AG09309 (cell line): ENCODE data around the gene NDST4.

ENCODE experiments used
- DNase-seq: peaks from one replicate; pipeline ENCODE4 v3.0.0-alpha.2; 2010; ENCODE audit warnings: low read depth
- H3K4me3 ChIP-seq: 2 replicates; pipeline ENCODE4 v1.5.1; 2011; ENCODE audit warnings: mild to moderate bottlenecking, low read depth, low read length, moderate library complexity; ENCODE audit not compliant: control insufficient read depth
- CTCF ChIP-seq: IDR thresholded peaks from 2 replicates; pipeline ENCODE4 v1.5.1; 2011; ENCODE audit warnings: mild to moderate bottlenecking, low read depth, low read length, inconsistent platforms; ENCODE audit not compliant: insufficient read depth, control insufficient read depth; ENCODE audit errors: missing control alignments

The NDST4 gene

GRCh38 chr4:115113506-115114106 is at the start of gene NDST4:
NDST4 (minus strand) TSS chr4:115113620; CDS start chr4:115077036, 36,584 bp downstream.
- no peak for TF ChIP-seq CTCF
- DNase-seq = no peak
- H3K4me3 ChIP-seq = no peak within 1 kb of the TSS

GRCh38 chr4:115159141-115159540 is 45.7 kb upstream of the NDST4 start:
- DNase-seq = no peak
- H3K4me3 ChIP-seq = no peak overlapping the region

GRCh38 chr4:115158296-115158695 is 44.9 kb upstream of the NDST4 start:
- H3K4me3 ChIP-seq = no peak overlapping the region
- no peak for TF ChIP-seq CTCF
- no peak for DNase-seq

More at GRCh38 chr4:115159141-115159540, 45.7 kb upstream of the NDST4 start:
- TF ChIP-seq CTCF = no peak

GRCh38 chr4:115154826-115155225 is 41.4 kb upstream of the NDST4 start:
- DNase-seq = peak; percentile 3
- TF ChIP-seq CTCF = peak; percentile 58
- H3K4me3 ChIP-seq = no peak overlapping the region

GRCh38 chr4:115152965-115153364 is 39.5 kb upstream of the NDST4 start:
- H3K4me3 ChIP-seq = no peak overlapping the region
- no peak for DNase-seq
- TF ChIP-seq CTCF = no peak

- TF ChIP-seq CTCF = no peak
- no peak for DNase-seq
- no peak overlapping the region for H3K4me3 ChIP-seq
Measured at GRCh38 chr4:115152081-115152480, 38.7 kb upstream of the NDST4 start.
